Measurements from ENCODE around the gene RPS8.

RPS8 gene

DNA sequence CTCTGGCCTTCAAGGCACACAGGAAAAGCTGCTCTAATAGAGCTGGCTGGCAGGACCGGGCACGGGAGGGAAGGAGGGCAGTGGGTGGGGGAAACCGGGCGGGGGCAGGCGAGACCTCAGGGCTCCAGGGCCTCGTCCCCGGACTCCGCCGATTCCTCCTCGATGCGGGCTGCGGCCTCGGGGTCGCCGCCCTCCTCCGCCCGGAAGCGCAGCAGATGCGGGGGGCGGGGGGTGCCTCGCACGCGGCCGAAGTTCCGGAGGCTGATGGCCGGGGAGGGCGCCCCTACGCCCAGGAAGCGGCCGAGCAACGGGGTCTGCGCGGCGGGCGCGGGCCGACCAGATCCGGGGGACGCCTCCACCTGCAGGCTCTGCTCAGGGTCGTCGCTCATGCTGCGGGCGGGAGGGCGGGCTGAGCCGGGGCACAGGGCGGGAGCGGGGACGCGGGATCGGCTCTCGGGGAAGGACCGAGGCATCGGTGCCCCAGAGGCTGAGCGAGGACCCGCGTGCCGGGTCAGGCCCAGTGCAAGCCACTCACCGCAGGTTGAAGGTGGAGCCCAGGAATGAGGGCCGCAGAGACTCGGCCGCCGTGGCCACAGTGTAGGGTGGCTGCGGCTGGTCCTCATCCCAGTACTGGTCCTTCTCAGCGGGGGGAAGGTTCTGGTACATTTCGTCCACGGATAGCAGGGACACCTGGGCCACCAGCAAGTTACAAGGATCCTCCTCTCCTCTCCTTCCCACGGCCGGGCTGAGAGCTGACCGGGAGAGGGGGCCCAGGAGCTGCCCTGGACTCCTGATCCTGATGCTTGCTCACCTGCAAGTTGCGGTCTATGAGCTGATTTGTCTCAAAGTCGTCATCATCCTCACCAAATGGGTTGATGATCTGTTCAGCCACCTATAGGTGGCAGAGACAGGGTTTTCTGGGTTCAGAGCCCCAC lies 9.0 kb downstream of the RPS8 start:
- Histone ChIP-seq H3K27ac (ENCODE audit: low read length) (no peak overlapping the region), H3K4me3 (ENCODE audit: low read depth in 1 of 2, low read length in 2 of 2) (peak overlapping the region; percentile 52 to 55)

DNA sequence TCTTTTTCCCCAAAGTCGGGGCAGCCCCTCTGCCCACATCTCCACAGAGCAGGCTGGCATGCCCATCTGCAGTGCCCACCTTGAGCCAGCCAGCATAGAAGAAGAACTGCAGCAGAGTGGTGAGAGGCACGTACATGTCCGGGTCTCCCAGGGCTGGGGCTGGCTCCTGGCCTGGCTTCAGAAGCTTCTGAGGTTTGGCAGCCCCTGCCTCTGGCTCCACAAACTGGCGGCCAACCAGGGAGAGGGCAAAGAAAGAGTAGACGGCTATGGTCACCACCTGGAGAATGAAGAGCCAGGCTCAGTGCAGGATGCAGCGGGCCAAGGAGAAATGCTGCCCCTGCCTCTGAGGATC lies 9.7 kb downstream of the RPS8 start:
- Histone ChIP-seq H3K27me3 (ENCODE audit: low read depth, low read length) (no peaks in the 10 kb centered on the region), H3K9me3 (ENCODE audit: control insufficient read depth in 1 of 2, low read length in 2 of 2) (no peaks in the 10 kb centered on the region), H3K4me3 (ENCODE audit: low read depth in 1 of 2, low read length in 2 of 2) (peak overlapping the region in 1 of 2 donors; percentile 55), H3K4me1 (ENCODE audit: control insufficient read depth in 1 of 2, insufficient read depth in 2 of 2, low read length in 2 of 2) (peaks cover 11 to 21% of the 10 kb centered on the region in 2 donors), H3K27ac (ENCODE audit: low read length) (no peak overlapping the region), H3K36me3 (ENCODE audit: control insufficient read depth in 1 of 2, insufficient read depth in 2 of 2, low read length in 2 of 2) (peaks cover 0 to 15% of the 10 kb centered on the region in 2 donors)

More for the DNA sequence above, 9.0 kb downstream of the RPS8 start:
- H3K36me3 ChIP-seq (ENCODE audit: control insufficient read depth in 1 of 2, insufficient read depth in 2 of 2, low read length in 2 of 2) = peaks cover 0 to 20% of the 10 kb centered on the region in 2 donors
- no peaks in the 10 kb centered on the region for H3K9me3 ChIP-seq (ENCODE audit: control insufficient read depth in 1 of 2, low read length in 2 of 2)
- no peaks in the 10 kb centered on the region for H3K27me3 ChIP-seq (ENCODE audit: low read depth, low read length)
- H3K4me1 ChIP-seq (ENCODE audit: control insufficient read depth in 1 of 2, insufficient read depth in 2 of 2, low read length in 2 of 2) = peaks cover 11 to 21% of the 10 kb centered on the region in 2 donors

DNA sequence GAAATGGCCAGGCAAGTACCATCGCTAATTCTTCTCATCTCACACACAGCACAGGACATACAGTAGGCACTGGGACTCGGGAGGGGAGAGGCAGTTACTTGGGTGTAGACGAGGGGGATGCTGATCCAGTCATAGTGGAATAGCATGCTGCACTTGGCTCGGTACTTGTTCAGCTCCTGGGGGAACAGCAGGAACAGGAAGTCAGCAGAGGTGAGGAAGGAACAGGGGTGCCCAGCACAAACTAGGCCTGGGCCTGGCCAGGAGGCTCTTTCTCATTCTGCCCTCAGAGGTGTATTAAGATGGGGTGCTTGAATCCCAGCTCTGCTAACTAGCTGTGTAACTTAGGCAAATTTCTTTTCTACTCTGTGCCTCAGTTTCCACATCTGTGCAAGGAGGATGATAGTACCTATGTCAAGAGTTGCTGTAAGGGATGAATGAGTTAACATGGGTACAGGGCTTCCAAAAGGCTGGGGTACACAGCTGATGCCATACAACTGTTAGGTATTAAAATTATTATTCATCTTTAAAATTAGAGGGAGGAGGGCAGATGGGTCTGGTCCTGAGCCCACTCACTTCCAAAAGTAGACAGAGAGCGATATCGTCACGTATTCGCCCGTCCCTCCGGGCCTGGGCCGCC lies 10.3 kb downstream of the RPS8 start:
- no peaks in the 10 kb centered on the region for H3K27me3 ChIP-seq (ENCODE audit: low read depth, low read length)
- peaks cover 0 to 12% of the 10 kb centered on the region in 2 donors for H3K36me3 ChIP-seq (ENCODE audit: control insufficient read depth in 1 of 2, insufficient read depth in 2 of 2, low read length in 2 of 2)
- H3K4me1 ChIP-seq (ENCODE audit: control insufficient read depth in 1 of 2, insufficient read depth in 2 of 2, low read length in 2 of 2) = peaks cover 11 to 21% of the 10 kb centered on the region in 2 donors
- peak overlapping the region; percentile 55 to 66 for H3K4me3 ChIP-seq (ENCODE audit: low read depth in 1 of 2, low read length in 2 of 2)
- no peak overlapping the region for H3K27ac ChIP-seq (ENCODE audit: low read length)
- H3K9me3 ChIP-seq (ENCODE audit: control insufficient read depth in 1 of 2, low read length in 2 of 2) = no peaks in the 10 kb centered on the region

DNA sequence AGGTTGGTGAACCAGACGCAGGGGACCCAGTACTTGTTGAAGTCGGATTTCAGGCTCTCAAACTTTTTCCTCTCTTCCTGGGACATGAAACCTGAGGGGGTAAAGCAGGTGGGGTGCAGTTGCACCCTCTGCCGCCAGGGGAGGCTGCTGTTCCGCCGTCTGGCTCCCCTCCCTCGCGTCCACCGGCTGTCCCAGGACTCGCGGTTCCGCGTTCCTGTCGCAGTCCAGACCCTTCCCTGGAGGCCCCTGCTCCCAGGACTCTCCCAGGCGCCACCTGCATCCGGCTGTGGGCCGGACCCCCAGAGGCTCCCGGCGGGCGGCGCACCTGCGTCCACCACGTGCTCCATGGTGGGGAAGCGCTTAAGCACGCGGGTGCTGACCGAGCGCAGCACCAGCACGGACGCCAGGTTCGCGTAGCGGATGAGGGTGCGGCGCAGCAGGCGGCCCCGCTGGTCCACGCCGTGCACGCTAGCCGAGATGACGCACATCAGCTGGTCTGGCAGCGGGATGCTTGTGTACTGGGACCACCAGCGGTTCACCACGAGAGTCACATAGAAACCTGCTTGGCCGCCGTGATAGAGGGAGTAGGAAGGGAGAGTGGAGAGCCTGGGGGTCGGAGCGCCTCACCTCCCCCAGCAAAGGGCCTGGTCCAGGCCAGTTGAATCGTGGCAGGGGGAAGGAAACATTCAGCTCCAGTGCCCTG lies 10.9 kb downstream of the RPS8 start:
- Histone ChIP-seq H3K27ac (ENCODE audit: low read length) (no peak overlapping the region), H3K36me3 (ENCODE audit: control insufficient read depth in 1 of 2, insufficient read depth in 2 of 2, low read length in 2 of 2) (peaks cover 0 to 5% of the 10 kb centered on the region in 2 donors), H3K9me3 (ENCODE audit: control insufficient read depth in 1 of 2, low read length in 2 of 2) (no peaks in the 10 kb centered on the region), H3K27me3 (ENCODE audit: low read depth, low read length) (no peaks in the 10 kb centered on the region), H3K4me3 (ENCODE audit: low read depth in 1 of 2, low read length in 2 of 2) (peak overlapping the region; percentile 55 to 66), H3K4me1 (ENCODE audit: control insufficient read depth in 1 of 2, insufficient read depth in 2 of 2, low read length in 2 of 2) (peaks cover 11 to 21% of the 10 kb centered on the region in 2 donors)

DNA sequence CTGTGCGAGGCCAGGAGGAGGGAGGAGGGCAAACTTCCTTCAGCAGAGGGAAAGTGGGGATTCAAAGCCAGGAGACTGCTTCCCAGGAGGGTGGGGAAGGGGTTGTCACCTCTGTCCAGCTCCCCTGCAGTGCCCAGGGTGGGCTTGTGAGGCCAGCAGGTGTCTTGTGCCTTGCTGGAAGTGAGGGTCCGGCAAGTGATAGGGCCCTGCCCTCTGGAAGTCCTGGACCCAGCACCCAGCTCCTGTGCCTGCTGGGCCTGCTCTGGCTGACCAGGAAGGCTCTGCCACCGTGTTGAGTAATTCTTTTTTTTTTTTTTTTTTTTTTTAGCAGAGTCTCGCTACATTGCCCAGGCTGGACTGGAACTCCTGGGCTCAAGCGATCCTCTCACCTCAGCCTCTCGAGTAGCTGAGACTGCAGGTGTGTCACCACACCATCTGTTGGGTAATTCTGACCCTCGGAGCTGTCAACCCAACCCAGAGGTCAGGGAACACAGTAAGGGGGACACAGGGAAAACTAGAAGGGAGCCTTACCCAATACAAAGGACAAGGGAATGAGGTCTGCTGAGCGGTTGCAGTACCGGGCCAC lies 11.6 kb downstream of the RPS8 start:
- H3K4me1 ChIP-seq (ENCODE audit: control insufficient read depth in 1 of 2, insufficient read depth in 2 of 2, low read length in 2 of 2) = peaks cover 11 to 21% of the 10 kb centered on the region in 2 donors
- H3K36me3 ChIP-seq (ENCODE audit: control insufficient read depth in 1 of 2, insufficient read depth in 2 of 2, low read length in 2 of 2) = no peaks in the 10 kb centered on the region
- H3K27me3 ChIP-seq (ENCODE audit: low read depth, low read length) = no peaks in the 10 kb centered on the region
- no peak overlapping the region for H3K27ac ChIP-seq (ENCODE audit: low read length)
- H3K9me3 ChIP-seq (ENCODE audit: control insufficient read depth in 1 of 2, low read length in 2 of 2) = no peaks in the 10 kb centered on the region
- peak overlapping the region; percentile 55 to 66 for H3K4me3 ChIP-seq (ENCODE audit: low read depth in 1 of 2, low read length in 2 of 2)

DNA sequence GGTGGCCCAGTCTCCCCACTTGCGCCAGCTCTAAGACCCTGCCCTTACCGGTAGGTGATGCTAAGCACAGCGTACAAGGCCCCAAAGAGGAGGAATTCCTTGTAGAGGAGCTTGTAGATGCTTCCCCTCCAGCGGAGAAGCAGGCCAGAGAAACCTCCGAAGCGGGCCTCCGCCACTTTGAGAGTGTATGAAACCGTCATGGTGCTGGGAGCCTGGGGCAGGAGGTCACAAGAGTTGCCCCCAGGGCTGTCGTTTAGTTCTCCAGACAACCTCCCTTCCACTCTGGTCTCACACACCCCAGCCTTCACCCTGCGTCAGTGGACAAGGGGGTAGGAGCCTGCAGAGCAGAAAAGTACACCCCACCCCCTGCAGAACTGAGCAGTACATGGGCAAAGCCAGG lies 12.2 kb downstream of the RPS8 start:
- Histone ChIP-seq H3K4me1 (ENCODE audit: control insufficient read depth in 1 of 2, insufficient read depth in 2 of 2, low read length in 2 of 2) (peaks cover 11 to 21% of the 10 kb centered on the region in 2 donors), H3K36me3 (ENCODE audit: control insufficient read depth in 1 of 2, insufficient read depth in 2 of 2, low read length in 2 of 2) (no peaks in the 10 kb centered on the region), H3K27ac (ENCODE audit: low read length) (no peak overlapping the region), H3K9me3 (ENCODE audit: control insufficient read depth in 1 of 2, low read length in 2 of 2) (no peaks in the 10 kb centered on the region), H3K27me3 (ENCODE audit: low read depth, low read length) (no peaks in the 10 kb centered on the region), H3K4me3 (ENCODE audit: low read depth in 1 of 2, low read length in 2 of 2) (no peak overlapping the region)

DNA sequence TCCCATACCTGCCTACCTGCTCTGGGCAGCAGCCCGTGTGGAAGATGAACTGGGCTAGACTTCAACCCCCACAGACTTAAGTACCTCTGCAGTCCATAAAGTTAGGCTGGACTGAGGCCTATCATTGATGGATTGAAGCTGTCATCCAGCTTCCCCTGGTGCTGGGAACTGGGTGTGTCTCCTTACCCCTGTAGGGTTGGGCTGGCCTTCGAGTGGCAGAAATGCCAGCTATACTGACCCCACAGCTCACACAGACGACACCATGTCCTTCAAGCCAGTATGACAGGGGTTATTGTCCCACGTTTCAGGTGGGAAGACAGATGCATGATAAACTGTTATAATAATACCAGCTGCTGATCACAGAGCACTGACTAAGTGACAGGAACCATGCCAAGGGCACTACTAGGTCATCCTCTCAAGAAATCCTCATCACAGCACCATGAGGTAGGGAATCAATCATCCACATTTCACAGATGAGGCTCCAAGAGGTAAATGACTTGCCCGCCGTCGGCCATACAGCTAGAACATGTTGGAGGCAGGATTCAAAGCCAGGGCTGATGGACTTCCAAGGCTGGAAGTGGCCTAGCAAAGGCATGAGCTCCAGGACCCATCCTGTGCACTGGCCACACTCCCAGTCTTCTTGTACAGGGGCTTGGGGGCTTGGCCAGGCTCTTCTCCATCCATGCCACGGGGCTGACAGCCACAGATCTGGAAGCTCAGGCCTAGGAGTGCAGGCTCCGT lies 12.9 kb downstream of the RPS8 start, which contains the start of gene BEST4:
Gene BEST4 (minus strand): TSS at position 51 of the 741 bp plus-strand sequence. CDS start 465 bp downstream, outside the sequence.
- no peak within 1 kb of the TSS for H3K27ac ChIP-seq (ENCODE audit: low read length)
- no peaks in the 10 kb centered on the region for H3K27me3 ChIP-seq (ENCODE audit: low read depth, low read length)
- no peak within 1 kb of the TSS for H3K4me3 ChIP-seq (ENCODE audit: low read depth in 1 of 2, low read length in 2 of 2)
- peaks cover 11 to 21% of the 10 kb centered on the region in 2 donors for H3K4me1 ChIP-seq (ENCODE audit: control insufficient read depth in 1 of 2, insufficient read depth in 2 of 2, low read length in 2 of 2)
- no peaks in the 10 kb centered on the region for H3K36me3 ChIP-seq (ENCODE audit: control insufficient read depth in 1 of 2, insufficient read depth in 2 of 2, low read length in 2 of 2)
- H3K9me3 ChIP-seq (ENCODE audit: control insufficient read depth in 1 of 2, low read length in 2 of 2) = no peaks in the 10 kb centered on the region

DNA sequence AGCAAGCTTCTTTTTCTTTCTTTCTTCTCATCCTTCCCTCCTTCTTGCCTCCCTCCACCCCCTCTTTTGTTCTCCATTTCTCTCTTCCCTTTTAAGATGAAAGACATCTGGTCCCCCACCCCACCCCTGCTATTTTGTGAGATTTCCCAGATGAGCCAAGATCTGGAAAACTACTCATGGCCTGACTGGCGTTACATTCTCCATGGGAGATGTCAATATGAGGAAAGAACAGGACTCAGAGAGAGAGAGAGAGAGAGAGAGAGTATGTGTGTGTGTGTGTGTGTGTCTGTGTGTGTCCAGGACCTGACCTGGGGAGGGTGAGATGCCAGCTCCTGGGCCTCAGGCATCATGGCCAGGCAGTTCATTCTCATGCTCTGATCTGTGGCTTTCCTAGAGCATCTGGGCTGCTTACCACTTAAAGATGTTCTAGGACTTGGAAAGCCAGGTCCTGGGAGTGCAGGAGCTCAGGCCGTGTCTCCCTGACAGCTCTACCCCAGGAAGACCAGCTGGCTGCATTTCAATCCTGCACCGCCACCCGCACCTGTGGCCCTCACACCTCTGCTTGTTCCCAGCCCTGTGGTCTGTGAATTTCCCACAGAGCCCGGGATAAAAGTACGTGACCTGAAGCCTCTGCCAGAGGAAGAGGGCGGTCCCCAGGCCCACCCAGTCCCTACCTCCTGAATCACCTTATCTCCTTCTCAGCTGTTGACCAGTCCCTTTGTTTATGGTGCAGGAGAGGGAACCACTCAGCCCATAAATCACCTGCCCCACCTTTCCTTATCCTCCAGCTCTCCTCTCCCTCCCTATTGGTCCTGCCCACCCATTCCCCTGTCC lies 15.8 kb downstream of the RPS8 start:
- H3K27ac ChIP-seq (ENCODE audit: low read length) = no peak overlapping the region
- no peak overlapping the region for H3K4me3 ChIP-seq (ENCODE audit: low read depth in 1 of 2, low read length in 2 of 2)
- no peaks in the 10 kb centered on the region for H3K4me1 ChIP-seq (ENCODE audit: control insufficient read depth in 1 of 2, insufficient read depth in 2 of 2, low read length in 2 of 2)
- no peaks in the 10 kb centered on the region for H3K9me3 ChIP-seq (ENCODE audit: control insufficient read depth in 1 of 2, low read length in 2 of 2)
- H3K36me3 ChIP-seq (ENCODE audit: control insufficient read depth in 1 of 2, insufficient read depth in 2 of 2, low read length in 2 of 2) = no peaks in the 10 kb centered on the region
- H3K27me3 ChIP-seq (ENCODE audit: low read depth, low read length) = no peaks in the 10 kb centered on the region

DNA sequence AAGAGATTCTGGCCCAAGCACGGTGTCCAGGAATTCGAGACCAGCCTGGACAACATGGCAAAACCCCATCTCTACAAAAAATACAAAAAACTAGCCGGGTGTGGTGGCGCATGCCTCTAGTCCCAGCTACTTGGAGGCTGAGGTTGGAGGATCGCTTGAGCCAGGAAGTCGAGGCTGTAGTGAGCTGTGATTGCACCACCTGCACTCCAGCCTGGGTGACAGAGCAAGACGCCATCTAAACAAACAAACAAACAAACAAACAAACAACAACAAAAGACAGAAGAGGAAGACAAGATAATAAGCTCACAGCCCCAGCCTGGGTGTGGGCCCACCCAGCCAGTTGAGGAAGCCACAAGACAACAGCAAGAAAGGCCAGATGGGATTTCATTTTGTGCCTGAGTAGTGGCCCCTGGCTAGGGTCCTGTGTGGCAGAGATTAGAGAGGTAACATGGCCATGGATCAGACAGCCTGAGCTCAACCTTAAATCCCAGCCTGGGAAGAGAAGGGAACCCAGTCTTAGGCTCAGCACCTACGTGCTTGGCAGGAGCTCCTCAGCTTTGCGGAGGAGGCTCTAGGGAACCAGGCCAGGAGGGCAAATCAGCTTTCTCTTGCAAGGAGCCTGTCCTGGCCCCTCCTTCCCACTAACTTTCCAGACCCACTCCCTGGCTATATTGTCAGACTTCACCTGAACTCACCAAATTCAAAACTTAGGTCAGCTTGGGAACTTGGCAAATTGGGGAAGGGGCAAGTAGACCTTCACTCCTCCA lies 17.6 kb downstream of the RPS8 start:
- H3K4me1 ChIP-seq (ENCODE audit: control insufficient read depth in 1 of 2, insufficient read depth in 2 of 2, low read length in 2 of 2) = no peaks in the 10 kb centered on the region
- no peaks in the 10 kb centered on the region for H3K36me3 ChIP-seq (ENCODE audit: control insufficient read depth in 1 of 2, insufficient read depth in 2 of 2, low read length in 2 of 2)
- no peaks in the 10 kb centered on the region for H3K27me3 ChIP-seq (ENCODE audit: low read depth, low read length)
- H3K4me3 ChIP-seq (ENCODE audit: low read depth in 1 of 2, low read length in 2 of 2) = no peak overlapping the region
- no peaks in the 10 kb centered on the region for H3K9me3 ChIP-seq (ENCODE audit: control insufficient read depth in 1 of 2, low read length in 2 of 2)
- H3K27ac ChIP-seq (ENCODE audit: low read length) = no peak overlapping the region

All from muscle layer of duodenum (tissue), 2 donors.